GM19455 (cell line): Measurements from ENCODE around the gene LAMA3.

ENCODE experiments used
- ATAC-seq: cut with Tn5 transposase; IDR thresholded peaks from one replicate; pipeline ENCODE4 v1.9.1; 2021; ENCODE audit not compliant: unreplicated experiment

LAMA3 gene

GRCh38 chr18:23990474-23991410, 301.5 kb downstream of the LAMA3 start:
- no peak for ATAC-seq

- ATAC-seq, result no peak
Observed at GRCh38 chr18:23992089-23992940, 303.1 kb downstream of the LAMA3 start.

- ATAC-seq, result no peak
Observed at GRCh38 chr18:23992941-23993280, 303.7 kb downstream of the LAMA3 start.

GRCh38 chr18:23994361-23994902, 305.2 kb downstream of the LAMA3 start:
- ATAC-seq, result no peak

GRCh38 chr18:23995180-23995579, 305.9 kb downstream of the LAMA3 start:
- no peak for ATAC-seq

- no peak for ATAC-seq
Observed at GRCh38 chr18:23998018-23998417, 308.8 kb downstream of the LAMA3 start.

- no peak for ATAC-seq
Observed at GRCh38 chr18:23998820-23999219, 309.6 kb downstream of the LAMA3 start.

- ATAC-seq, result no peak
Observed at GRCh38 chr18:24000613-24001490, 311.6 kb downstream of the LAMA3 start.

GRCh38 chr18:24002479-24002878, 313.2 kb downstream of the LAMA3 start:
- ATAC-seq, result no peak

GRCh38 chr18:24003288-24003687, 314.0 kb downstream of the LAMA3 start:
- no peak for ATAC-seq

- ATAC-seq, result no peak
Observed at GRCh38 chr18:24003903-24004640, 314.8 kb downstream of the LAMA3 start.
